ENCODE results near the gene PRC1.

DNA sequence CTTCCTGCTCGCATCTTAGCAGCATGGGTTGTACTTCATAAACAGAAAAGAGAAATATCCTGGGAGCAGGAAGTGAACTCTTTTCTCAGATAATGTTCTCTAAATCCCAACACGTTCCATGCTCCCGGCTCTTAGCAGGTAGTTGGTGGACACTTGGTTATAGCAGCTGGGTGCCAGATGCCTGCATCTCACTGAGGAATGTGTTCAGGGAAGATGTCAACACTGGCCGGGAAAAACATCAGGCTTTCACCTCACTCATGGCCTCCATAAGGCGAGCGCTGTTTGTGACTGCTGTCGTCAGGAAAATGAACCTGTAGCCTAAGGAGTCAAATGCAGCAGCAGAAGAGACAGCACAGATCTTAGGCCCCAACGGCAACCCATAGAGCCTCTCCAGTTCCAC is 4.4 kb upstream of the PRC1 start:
- TF ChIP-seq ZNF296 (CRISPR knock-in tag; conservative IDR thresholded peaks at IDR 0.05): no peak
- TF ChIP-seq, protein P1, sequence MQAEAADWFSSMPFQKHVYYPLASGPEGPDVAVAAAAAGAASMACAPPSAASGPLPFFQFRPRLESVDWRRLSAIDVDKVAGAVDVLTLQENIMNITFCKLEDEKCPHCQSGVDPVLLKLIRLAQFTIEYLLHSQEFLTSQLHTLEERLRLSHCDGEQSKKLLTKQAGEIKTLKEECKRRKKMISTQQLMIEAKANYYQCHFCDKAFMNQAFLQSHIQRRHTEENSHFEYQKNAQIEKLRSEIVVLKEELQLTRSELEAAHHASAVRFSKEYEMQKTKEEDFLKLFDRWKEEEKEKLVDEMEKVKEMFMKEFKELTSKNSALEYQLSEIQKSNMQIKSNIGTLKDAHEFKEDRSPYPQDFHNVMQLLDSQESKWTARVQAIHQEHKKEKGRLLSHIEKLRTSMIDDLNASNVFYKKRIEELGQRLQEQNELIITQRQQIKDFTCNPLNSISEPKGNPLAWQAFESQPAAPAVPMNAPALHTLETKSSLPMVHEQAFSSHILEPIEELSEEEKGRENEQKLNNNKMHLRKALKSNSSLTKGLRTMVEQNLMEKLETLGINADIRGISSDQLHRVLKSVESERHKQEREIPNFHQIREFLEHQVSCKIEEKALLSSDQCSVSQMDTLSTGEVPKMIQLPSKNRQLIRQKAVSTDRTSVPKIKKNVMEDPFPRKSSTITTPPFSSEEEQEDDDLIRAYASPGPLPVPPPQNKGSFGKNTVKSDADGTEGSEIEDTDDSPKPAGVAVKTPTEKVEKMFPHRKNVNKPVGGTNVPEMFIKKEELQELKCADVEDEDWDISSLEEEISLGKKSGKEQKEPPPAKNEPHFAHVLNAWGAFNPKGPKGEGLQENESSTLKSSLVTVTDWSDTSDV (CRISPR knock-in tag; IDR thresholded peaks at IDR 0.05): no peak

Data from HepG2 (cell line).